AG04450 (cell line): Measurements from ENCODE around the gene BBLN. TPM values are rescaled to one million over a fixed set of nuclear protein-coding genes. Genes with fewer than 3 reads are reported as not detected.

Experiments
- CTCF ChIA-PET: fragments of 300-600, 350-600 bp; formaldehyde crosslinking; extraction: SDS; loops from one replicate; lab custom pipeline; 2022; ENCODE audit warnings: antibody characterized with exemption, inconsistent platforms; lab: Charles Lee
- POLR2A ChIA-PET: fragments of 350-600 bp; formaldehyde crosslinking; extraction: SDS; loops from one replicate; lab custom pipeline; 2021; ENCODE audit warnings: antibody characterized with exemption, inconsistent platforms; lab: Yijun Ruan, JAX
- DNase-seq: peaks from one replicate; pipeline ENCODE4 v3.0.0-alpha.2; 2011; ENCODE audit warnings: low read depth, low spot score
- H3K27ac ChIP-seq: one replicate; pipeline ENCODE4 v1.5.1; 2012; ENCODE audit warnings: low read depth, low read length, control low read depth
- H3K27me3 ChIP-seq: one replicate; pipeline ENCODE4 v1.6.0; 2012; ENCODE audit warnings: low read length; ENCODE audit not compliant: control insufficient read depth, insufficient read depth
- H3K4me3 ChIP-seq: 2 replicates; pipeline ENCODE4 v1.5.1; 2011; ENCODE audit warnings: mild to moderate bottlenecking, low read depth, low read length, control low read depth
- H3K9me3 ChIP-seq: 2 replicates; pipeline ENCODE4 v1.5.1; 2012; ENCODE audit warnings: low read length; ENCODE audit not compliant: control insufficient read depth, insufficient read depth
- CTCF ChIP-seq: IDR thresholded peaks from 2 replicates; pipeline ENCODE4 v1.5.1; 2011; ENCODE audit warnings: low read depth, low read length, control low read depth, inconsistent platforms
- polyA plus RNA-seq: library from polyadenylated mRNA; depleted of rRNA; stranded (reverse); fragments of >200 nt; gene quantifications from 2 replicates; pipeline ENCODE4 v1.2.3, GENCODE V29; 2011

BBLN gene
- polyA plus RNA-seq, 1 experiment, result 48.1 TPM

- ChIA-PET POLR2A (interaction anchor here (1.1 to 1.3 kb wide), 2 partner anchors 14 to 33 kb away, joined by 3 to 7 read pairs; no protein-coding TSS in a partner anchor), CTCF (interaction anchor here (1.6 kb wide), 1 partner anchor 43 kb away, joined by 4 read pairs; no protein-coding TSS in a partner anchor)
- H3K27ac ChIP-seq, result no peak overlapping the region
- H3K9me3 ChIP-seq, result no peaks in the 10 kb centered on the region; the same call in 1 of the 2 replicates
- H3K4me3 ChIP-seq, result peak overlapping the region; percentile 89
- DNase-seq, result no peak
- TF ChIP-seq CTCF, result no peak
- H3K27me3 ChIP-seq, result no peaks in the 10 kb centered on the region
These were observed 1.3 kb downstream of the BBLN start for GRCh38 chr9:128161215-128161902.

GRCh38 chr9:128162215-128163026, 2.4 kb downstream of the BBLN start:
- no peak for DNase-seq
- TF ChIP-seq CTCF, result no peak
- ChIA-PET POLR2A (no interaction called here), CTCF (interaction anchor here (1.6 kb wide), 1 partner anchor 45 kb away, joined by 4 read pairs; no protein-coding TSS in a partner anchor)
- Histone ChIP-seq H3K4me3 (no peak overlapping the region), H3K9me3 (no peaks in the 10 kb centered on the region; the same call in 1 of the 2 replicates), H3K27me3 (no peaks in the 10 kb centered on the region), H3K27ac (no peak overlapping the region)

GRCh38 chr9:128163027-128163515, 3.0 kb downstream of the BBLN start:
- POLR2A ChIA-PET, result no interaction called here
- DNase-seq, result no peak
- no peak overlapping the region for H3K27ac ChIP-seq
- TF ChIP-seq CTCF, result no peak
- CTCF ChIA-PET, result no interaction called here
- no peak overlapping the region for H3K4me3 ChIP-seq
- H3K27me3 ChIP-seq, result no peaks in the 10 kb centered on the region
- H3K9me3 ChIP-seq, result no peaks in the 10 kb centered on the region; the same call in 1 of the 2 replicates

- H3K27me3 ChIP-seq, result no peaks in the 10 kb centered on the region
- CTCF ChIA-PET, result no interaction called here
These were observed 3.6 kb downstream of the BBLN start for GRCh38 chr9:128163523-128164306.

More at GRCh38 chr9:128163523-128164306, 3.6 kb downstream of the BBLN start:
- H3K27ac ChIP-seq, result no peak overlapping the region
- DNase-seq, result no peak
- H3K9me3 ChIP-seq, result no peaks in the 10 kb centered on the region; the same call in 1 of the 2 replicates
- TF ChIP-seq CTCF, result no peak
- no peak overlapping the region for H3K4me3 ChIP-seq
- POLR2A ChIA-PET, result no interaction called here
